Hematopoietic multipotent progenitor cell treated with erythropoietin and hydrocortisone succinate and interleukin-3 and kit ligand, for 8 days (in vitro differentiated cells): ENCODE results near the gene ZNHIT6.
A peak's percentile ranks its signal among the peaks of the same experiment; 100 is the strongest.

ENCODE experiments used
- DNase-seq: peaks from one replicate; pipeline ENCODE4 v3.0.0-alpha.2; 2015

The ZNHIT6 gene

GRCh38 chr1:85615586-85616363 is 92.5 kb downstream of the ZNHIT6 start:
- no peak for DNase-seq

GRCh38 chr1:85612704-85613361 is 95.4 kb downstream of the ZNHIT6 start:
- DNase-seq, result peak; percentile 58

GRCh38 chr1:85611856-85612255 is 96.4 kb downstream of the ZNHIT6 start:
- no peak for DNase-seq

- DNase-seq, result no peak
Measured at GRCh38 chr1:85611425-85611824, 96.8 kb downstream of the ZNHIT6 start.

- DNase-seq, result no peak
Measured at GRCh38 chr1:85609976-85610375, 98.3 kb downstream of the ZNHIT6 start.

GRCh38 chr1:85608851-85609250 is 99.4 kb downstream of the ZNHIT6 start:
- DNase-seq, result no peak

GRCh38 chr1:85607921-85608265 is 100.3 kb downstream of the ZNHIT6 start:
- DNase-seq, result no peak

- no peak for DNase-seq
Measured at GRCh38 chr1:85607126-85607920, 100.9 kb downstream of the ZNHIT6 start.

GRCh38 chr1:85606414-85606800 is 101.8 kb downstream of the ZNHIT6 start:
- no peak for DNase-seq

GRCh38 chr1:85605484-85606413 is 102.5 kb downstream of the ZNHIT6 start:
- DNase-seq, result peak; percentile 35

GRCh38 chr1:85604298-85604997 is 103.8 kb downstream of the ZNHIT6 start:
- no peak for DNase-seq

GRCh38 chr1:85603086-85603880 is 105.0 kb downstream of the ZNHIT6 start:
- DNase-seq, result no peak

- no peak for DNase-seq
Measured at GRCh38 chr1:85602571-85602970, 105.7 kb downstream of the ZNHIT6 start.

GRCh38 chr1:85601901-85602300 is 106.3 kb downstream of the ZNHIT6 start:
- DNase-seq, result no peak

GRCh38 chr1:85599681-85600080 is 108.6 kb downstream of the ZNHIT6 start:
- DNase-seq, result no peak
